SK-N-SH (cell line): ENCODE measurements around the gene TXNL4B. TPM values are rescaled to one million over a fixed set of nuclear protein-coding genes. Genes with fewer than 3 reads are reported as not detected.

Experiments
- CTCF ChIA-PET: fragments of 300-600, 350-600 bp; formaldehyde crosslinking; extraction: SDS; loops from one replicate; lab custom pipeline; 2021; lab: Yijun Ruan, JAX
- POLR2A ChIA-PET: fragments of 350-600 bp; sonication (Branson Sonifier 250); formaldehyde crosslinking; extraction: SDS; loops from one replicate; lab custom pipeline; 2020; ENCODE audit warnings: antibody characterized with exemption, inconsistent platforms; lab: Yijun Ruan, JAX
- DNase-seq: peaks from one replicate; pipeline ENCODE4 v3.0.0; 2012
- H2AFZ ChIP-seq: fragments of 200-600 bp; sonication (generic); 2 replicates; pipeline ENCODE4 v1.8.1; 2016; ENCODE audit warnings: antibody characterized with exemption, mild to moderate bottlenecking, low read depth
- H3F3A ChIP-seq: fragments of 200-600 bp; sonication (generic); replicated peaks from 2 replicates; pipeline ENCODE3; 2016; ENCODE audit warnings: antibody characterized with exemption, mild to moderate bottlenecking; ENCODE audit not compliant: insufficient read depth
- H3K27ac ChIP-seq, 2 experiments: fragments of 200-500 bp in 1 of 2; fragments of 200-600 bp in 1 of 2; sonication (Bioruptor generic) in 1 of 2; sonication (generic), shearing (Covaris generic) in 1 of 2; 2 replicates each; pipeline versions ENCODE4 v1.5.1 to v1.6.1; 2014 to 2016; ENCODE audit warnings: low read depth in 2 of 2, inconsistent platforms in 1 of 2, low read length in 1 of 2, mild to moderate bottlenecking in 1 of 2, mixed read lengths in 1 of 2
- H3K27me3 ChIP-seq: fragments of 200-600 bp; sonication (generic), shearing (Covaris generic); 2 replicates; pipeline ENCODE4 v1.6.1; 2016; ENCODE audit warnings: mixed run types; ENCODE audit not compliant: insufficient read depth
- H3K36me3 ChIP-seq, 2 experiments: fragments of 200-500 bp in 1 of 2; fragments of 200-600 bp in 1 of 2; sonication (Bioruptor generic) in 1 of 2; sonication (generic) in 1 of 2; replicated peaks in 1 of 2; 2 replicates each; pipeline versions ENCODE3 to v1.5.1; 2014 to 2016; ENCODE audit warnings: low read length in 1 of 2, mild to moderate bottlenecking in 1 of 2; ENCODE audit not compliant: insufficient read depth in 2 of 2, control insufficient read depth in 1 of 2
- H3K4me1 ChIP-seq, 2 experiments: fragments of 200-500 bp in 1 of 2; fragments of 200-600 bp in 1 of 2; sonication (Bioruptor generic) in 1 of 2; sonication (generic), shearing (Covaris generic) in 1 of 2; 2 replicates each; pipeline versions ENCODE4 v1.5.1 to v1.6.1; 2014 to 2016; ENCODE audit warnings: low read depth in 1 of 2, low read length in 1 of 2, mixed run types in 1 of 2; ENCODE audit not compliant: insufficient read depth in 2 of 2, control insufficient read depth in 1 of 2
- H3K4me2 ChIP-seq: fragments of 200-600 bp; sonication (generic), shearing (Covaris generic); 2 replicates; pipeline ENCODE4 v1.6.1; 2017; ENCODE audit warnings: mixed run types
- H3K4me3 ChIP-seq, 2 experiments: fragments of 200-500 bp in 1 of 2; fragments of 200-600 bp in 1 of 2; sonication (Bioruptor generic) in 1 of 2; sonication (generic), shearing (Covaris generic) in 1 of 2; 2 replicates each; pipeline versions ENCODE4 v1.5.1 to v1.8.1; 2014 to 2016; ENCODE audit warnings: low read depth in 2 of 2, inconsistent platforms in 1 of 2, low read length in 1 of 2, mild to moderate bottlenecking in 1 of 2, mixed read lengths in 1 of 2, moderate library complexity in 1 of 2
- H3K79me2 ChIP-seq: fragments of 200-600 bp; sonication (generic); 2 replicates; pipeline ENCODE4 v1.8.1; 2017; ENCODE audit warnings: mild to moderate bottlenecking; ENCODE audit not compliant: insufficient read depth
- H3K9ac ChIP-seq: fragments of 200-600 bp; sonication (generic); 2 replicates; pipeline ENCODE4 v1.6.1; 2017; ENCODE audit warnings: mixed run types
- H3K9me2 ChIP-seq: fragments of 200-600 bp; sonication (generic); 2 replicates; pipeline ENCODE4 v1.6.1; 2017; ENCODE audit warnings: mixed run types
- H3K9me3 ChIP-seq: fragments of 200-600 bp; sonication (generic); 2 replicates; pipeline ENCODE4 v1.6.1; 2017; ENCODE audit warnings: mixed run types, mild to moderate bottlenecking, moderate library complexity
- H4K20me1 ChIP-seq: fragments of 200-600 bp; sonication (generic); 2 replicates; pipeline ENCODE4 v1.6.1; 2017; ENCODE audit warnings: mild to moderate bottlenecking, mixed run types; ENCODE audit not compliant: insufficient read depth
- CTCF ChIP-seq: fragments of 200-600 bp; sonication (generic); IDR thresholded peaks from 2 replicates; pipeline ENCODE4 v1.6.1; 2017; ENCODE audit warnings: antibody characterized with exemption, mild to moderate bottlenecking, moderate library complexity
- FOSL2 ChIP-seq: IDR thresholded peaks from 2 replicates; pipeline ENCODE4 v1.4.0; 2012; ENCODE audit warnings: low read depth, mild to moderate bottlenecking, moderate library complexity, borderline replicate concordance
- FOXJ3 ChIP-seq: sonication (generic); formaldehyde crosslinking; IDR thresholded peaks from 2 replicates; pipeline ENCODE4 v1.5.1; 2020; ENCODE audit warnings: mild to moderate bottlenecking, missing genetic modification reagents
- FOXM1 ChIP-seq: IDR thresholded peaks from 2 replicates; pipeline ENCODE4 v1.4.0; 2012; ENCODE audit warnings: low read depth, mild to moderate bottlenecking
- GABPA ChIP-seq: IDR thresholded peaks from 2 replicates; pipeline ENCODE4 v1.4.0; 2012; ENCODE audit warnings: low read depth, mild to moderate bottlenecking
- GATA2 ChIP-seq: sonication (generic); formaldehyde crosslinking; IDR thresholded peaks from 2 replicates; pipeline ENCODE4 v1.5.0; 2020; ENCODE audit warnings: mild to moderate bottlenecking, missing genetic modification reagents
- MAX ChIP-seq: IDR thresholded peaks from 2 replicates; pipeline ENCODE4 v1.4.0; 2012; ENCODE audit warnings: low read depth
- MEF2A ChIP-seq: IDR thresholded peaks from 2 replicates; pipeline ENCODE4 v1.4.0; 2012; ENCODE audit warnings: low read depth, borderline replicate concordance
- RAD21 ChIP-seq: IDR thresholded peaks from 2 replicates; pipeline ENCODE4 v1.6.1; 2012; ENCODE audit warnings: mild to moderate bottlenecking, low read length
- RCOR1 ChIP-seq: fragments of 150-350 bp; IDR thresholded peaks from 2 replicates; pipeline ENCODE4 v1.6.1; 2017; ENCODE audit warnings: antibody characterized with exemption, low read length
- RXRA ChIP-seq: IDR thresholded peaks from 2 replicates; pipeline ENCODE4 v1.4.0; 2012; ENCODE audit warnings: low read depth, mild to moderate bottlenecking, borderline replicate concordance
- SIN3A ChIP-seq: IDR thresholded peaks from 2 replicates; pipeline ENCODE4 v1.6.1; 2012; ENCODE audit warnings: low read depth, mild to moderate bottlenecking, low read length, moderate library complexity, borderline replicate concordance
- TAF1 ChIP-seq: IDR thresholded peaks from 2 replicates; pipeline ENCODE4 v1.6.1; 2012; ENCODE audit warnings: low read depth, mild to moderate bottlenecking, low read length, moderate library complexity, borderline replicate concordance
- TCF12 ChIP-seq: IDR thresholded peaks from 2 replicates; pipeline ENCODE4 v1.4.0; 2012
- USF1 ChIP-seq: IDR thresholded peaks from 2 replicates; pipeline ENCODE4 v1.4.0; 2012; ENCODE audit warnings: low read depth, borderline replicate concordance
- ZBTB33 ChIP-seq: IDR thresholded peaks from 2 replicates; pipeline ENCODE4 v1.4.0; 2012; ENCODE audit warnings: low read depth, borderline replicate concordance
- WGBS: methylation state at CpG from one replicate; pipeline ENCODE4 v1.1.6; 2017; ENCODE audit warnings: low lambda C conversion rate; 5-methylcytosine and 5-hydroxymethylcytosine counted together
- polyA plus RNA-seq, 3 experiments: library from polyadenylated mRNA; depleted of rRNA; stranded (reverse); fragments of >200 nt; gene quantifications; 2 replicates each; pipeline ENCODE4 v1.2.3, GENCODE V29; 2012

Gene TXNL4B
- polyA plus RNA-seq, 1 of the 3 experiments (the other 2 are of a cell fraction), result 8.9 TPM

GRCh38 chr16:72073560-72074230 is 19.7 kb downstream of the TXNL4B start:
- Histone ChIP-seq H2AFZ (no peak overlapping the region), H3K9me2 (no peaks in the 10 kb centered on the region), H3K4me3 (no peak overlapping the region), H3K79me2 (no peaks in the 10 kb centered on the region), H3K9ac (no peak overlapping the region), H3K27me3 (no peaks in the 10 kb centered on the region), H3K4me2 (no peak overlapping the region), H3K27ac (no peak overlapping the region), H4K20me1 (no peaks in the 10 kb centered on the region), H3K36me3 (no peaks in the 10 kb centered on the region), H3F3A (no peaks in the 10 kb centered on the region), H3K4me1 (no peaks in the 10 kb centered on the region), H3K9me3 (no peaks in the 10 kb centered on the region)
- DNase-seq, result no peak
- CTCF ChIA-PET, result no interaction called here
- POLR2A ChIA-PET, result no interaction called here
- TF ChIP-seq GATA2 (no peak), MAX (no peak), FOXJ3 (CRISPR knock-in tag) (no peak), SIN3A (no peak), RAD21 (no peak), GABPA (no peak), ZBTB33 (no peak), FOXM1 (no peak), USF1 (no peak), RCOR1 (no peak), FOSL2 (no peak), RXRA (no peak), TAF1 (no peak), MEF2A (no peak), TCF12 (no peak), CTCF (no peak)
- 86% methylated on average over 8 of the region's 8 CpGs for WGBS
